ENCODE measurements around the gene SERAC1. TPM values are rescaled to one million over a fixed set of nuclear protein-coding genes. Genes with fewer than 3 reads are reported as not detected.
"Not testable (repeated sequence)": the region's sequence is repeated elsewhere in the genome, so short reads cannot be mapped to it uniquely, and the experiment has no call there.

The SERAC1 gene
- total RNA-seq, 1 donor from 2014 or later = 9.5 TPM

DNA sequence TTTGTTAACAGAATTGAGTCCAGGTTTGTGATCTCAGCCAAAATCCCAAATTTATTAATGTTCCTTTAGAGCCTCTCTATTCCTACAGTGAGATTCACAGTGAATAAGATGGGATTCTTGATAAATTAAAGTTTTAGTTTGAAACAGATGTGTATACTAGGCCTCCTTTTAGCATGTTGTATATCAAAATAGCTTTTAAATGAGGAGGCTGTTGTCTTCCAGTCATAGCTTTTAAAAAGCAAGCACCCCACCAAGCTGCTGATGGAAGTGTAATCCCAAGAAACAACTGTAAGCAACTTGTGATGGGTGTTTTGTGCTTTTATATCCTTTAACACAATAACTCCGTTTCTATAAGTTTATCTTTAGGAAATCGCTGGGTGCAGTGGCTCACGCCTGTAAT, 7.0 kb upstream of the SERAC1 start:
- DNase-seq (ENCODE audit: low read depth) = no peak
- H3K36me3 ChIP-seq (ENCODE audit: control insufficient read depth, insufficient read depth, low read length) = no peaks in the 10 kb centered on the region
- no peaks in the 10 kb centered on the region for H3K27me3 ChIP-seq (ENCODE audit: control insufficient read depth, insufficient read depth, low read length)
- H3K4me3 ChIP-seq (ENCODE audit: low read depth, low read length) = no peak overlapping the region
- TF ChIP-seq, protein P1, sequence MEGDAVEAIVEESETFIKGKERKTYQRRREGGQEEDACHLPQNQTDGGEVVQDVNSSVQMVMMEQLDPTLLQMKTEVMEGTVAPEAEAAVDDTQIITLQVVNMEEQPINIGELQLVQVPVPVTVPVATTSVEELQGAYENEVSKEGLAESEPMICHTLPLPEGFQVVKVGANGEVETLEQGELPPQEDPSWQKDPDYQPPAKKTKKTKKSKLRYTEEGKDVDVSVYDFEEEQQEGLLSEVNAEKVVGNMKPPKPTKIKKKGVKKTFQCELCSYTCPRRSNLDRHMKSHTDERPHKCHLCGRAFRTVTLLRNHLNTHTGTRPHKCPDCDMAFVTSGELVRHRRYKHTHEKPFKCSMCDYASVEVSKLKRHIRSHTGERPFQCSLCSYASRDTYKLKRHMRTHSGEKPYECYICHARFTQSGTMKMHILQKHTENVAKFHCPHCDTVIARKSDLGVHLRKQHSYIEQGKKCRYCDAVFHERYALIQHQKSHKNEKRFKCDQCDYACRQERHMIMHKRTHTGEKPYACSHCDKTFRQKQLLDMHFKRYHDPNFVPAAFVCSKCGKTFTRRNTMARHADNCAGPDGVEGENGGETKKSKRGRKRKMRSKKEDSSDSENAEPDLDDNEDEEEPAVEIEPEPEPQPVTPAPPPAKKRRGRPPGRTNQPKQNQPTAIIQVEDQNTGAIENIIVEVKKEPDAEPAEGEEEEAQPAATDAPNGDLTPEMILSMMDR (IDR thresholded peaks at IDR 0.05; ENCODE audit: insufficient read depth, low read length, poor library complexity, severe bottlenecking) = no peak

DNA sequence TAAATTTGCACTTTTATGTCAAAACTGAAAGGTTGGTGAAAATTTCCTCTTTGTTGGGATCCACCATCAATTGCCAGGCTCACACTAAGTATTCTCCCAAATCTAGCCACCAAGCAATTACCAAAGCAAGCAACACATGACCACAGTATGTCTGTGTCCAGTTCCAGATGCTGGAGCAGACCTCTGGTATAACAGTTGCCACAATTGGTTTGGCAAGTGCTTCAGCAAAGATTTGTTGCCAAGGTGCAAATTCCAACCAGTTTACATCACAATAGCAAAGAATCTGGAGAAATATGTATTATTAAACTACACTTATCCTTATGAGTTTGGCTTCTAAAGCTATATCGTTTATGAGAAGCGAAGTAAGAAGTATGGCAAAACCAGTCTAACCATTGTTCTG, 6.5 kb upstream of the SERAC1 start:
- Histone ChIP-seq H3K4me3 (ENCODE audit: low read depth, low read length) (no peak overlapping the region), H3K36me3 (ENCODE audit: control insufficient read depth, insufficient read depth, low read length) (no peaks in the 10 kb centered on the region), H3K27me3 (ENCODE audit: control insufficient read depth, insufficient read depth, low read length) (no peaks in the 10 kb centered on the region)
- TF ChIP-seq, protein P1 (IDR thresholded peaks at IDR 0.05; ENCODE audit: insufficient read depth, low read length, poor library complexity, severe bottlenecking) = no peak
- DNase-seq (ENCODE audit: low read depth) = no peak

DNA sequence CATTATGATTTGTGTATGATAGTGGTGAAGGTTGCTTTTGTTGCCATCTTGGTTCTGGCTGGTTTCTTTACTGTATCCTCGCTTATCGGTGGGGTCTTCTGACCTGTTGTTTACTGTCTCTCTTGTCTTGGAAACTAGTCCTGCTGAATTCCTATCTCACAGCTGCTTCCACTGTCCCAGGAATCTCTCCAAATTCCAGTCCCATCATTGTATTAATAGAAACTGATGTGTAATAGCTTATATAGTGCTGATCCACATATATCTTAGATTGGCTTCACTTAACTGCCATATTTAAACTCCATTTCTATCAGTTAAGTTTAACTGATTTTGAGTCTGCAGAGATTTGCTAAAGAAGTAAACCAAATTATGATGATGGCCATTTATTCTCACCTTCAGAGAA, 6.0 kb upstream of the SERAC1 start:
- H3K36me3 ChIP-seq (ENCODE audit: control insufficient read depth, insufficient read depth, low read length) = no peaks in the 10 kb centered on the region
- no peak overlapping the region for H3K4me3 ChIP-seq (ENCODE audit: low read depth, low read length)
- TF ChIP-seq, protein P1 (IDR thresholded peaks at IDR 0.05; ENCODE audit: insufficient read depth, low read length, poor library complexity, severe bottlenecking) = no peak

DNA sequence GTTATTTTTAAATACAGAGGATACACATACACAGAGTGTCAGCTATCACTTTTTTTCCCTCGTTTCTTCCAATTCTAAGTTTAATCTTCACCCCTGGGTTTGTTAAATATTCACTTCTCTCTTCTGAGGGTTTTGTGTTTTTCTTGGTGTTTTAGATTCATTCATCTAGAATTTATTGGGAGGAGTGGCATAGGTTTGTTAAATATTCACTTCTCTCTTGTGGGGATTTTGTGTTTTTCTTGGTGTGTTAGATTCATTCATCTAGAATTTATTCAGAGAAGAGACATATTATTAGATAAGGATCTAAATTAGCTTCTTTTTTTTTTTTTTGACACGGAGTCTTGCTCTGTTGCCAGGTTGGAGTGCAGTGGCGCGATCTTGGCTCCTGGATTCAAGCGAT, 3.9 kb upstream of the SERAC1 start:
- DNase-seq (ENCODE audit: low read depth) = no peak
- no peaks in the 10 kb centered on the region for H3K27me3 ChIP-seq (ENCODE audit: control insufficient read depth, insufficient read depth, low read length)
- no peak overlapping the region for H3K4me3 ChIP-seq (ENCODE audit: low read depth, low read length)
- no peaks in the 10 kb centered on the region for H3K36me3 ChIP-seq (ENCODE audit: control insufficient read depth, insufficient read depth, low read length)
- TF ChIP-seq, protein P1 (IDR thresholded peaks at IDR 0.05; ENCODE audit: insufficient read depth, low read length, poor library complexity, severe bottlenecking) = no peak

More for the DNA sequence above, 6.0 kb upstream of the SERAC1 start:
- no peak for DNase-seq (ENCODE audit: low read depth)
- no peaks in the 10 kb centered on the region for H3K27me3 ChIP-seq (ENCODE audit: control insufficient read depth, insufficient read depth, low read length)

DNA sequence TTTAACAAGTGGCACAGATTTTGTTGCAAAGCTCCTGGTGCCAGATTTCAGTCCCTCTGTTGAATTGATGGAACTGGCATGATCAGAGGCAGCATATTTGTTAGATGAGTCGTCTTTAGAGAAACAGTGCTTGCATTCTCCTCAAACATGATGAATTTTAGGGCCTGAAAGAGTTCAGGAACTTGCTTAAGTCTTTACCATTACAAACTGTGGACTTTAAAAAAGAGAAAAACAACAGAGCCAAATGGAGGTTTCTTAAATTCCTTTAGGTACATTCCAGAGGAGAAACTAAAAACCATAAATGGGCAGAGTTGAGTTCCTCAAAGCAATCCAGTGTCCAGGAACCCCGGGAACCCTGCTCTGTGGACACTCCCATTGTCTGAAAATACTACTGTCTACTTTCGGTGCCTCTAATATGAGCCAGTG, 2.6 kb upstream of the SERAC1 start:
- Histone ChIP-seq H3K27me3 (ENCODE audit: control insufficient read depth, insufficient read depth, low read length) (no peaks in the 10 kb centered on the region), H3K36me3 (ENCODE audit: control insufficient read depth, insufficient read depth, low read length) (no peaks in the 10 kb centered on the region), H3K4me3 (ENCODE audit: low read depth, low read length) (no peak overlapping the region)
- TF ChIP-seq, protein P1 (IDR thresholded peaks at IDR 0.05; ENCODE audit: insufficient read depth, low read length, poor library complexity, severe bottlenecking) = no peak
- peak; percentile 78 for DNase-seq (ENCODE audit: low read depth)

DNA sequence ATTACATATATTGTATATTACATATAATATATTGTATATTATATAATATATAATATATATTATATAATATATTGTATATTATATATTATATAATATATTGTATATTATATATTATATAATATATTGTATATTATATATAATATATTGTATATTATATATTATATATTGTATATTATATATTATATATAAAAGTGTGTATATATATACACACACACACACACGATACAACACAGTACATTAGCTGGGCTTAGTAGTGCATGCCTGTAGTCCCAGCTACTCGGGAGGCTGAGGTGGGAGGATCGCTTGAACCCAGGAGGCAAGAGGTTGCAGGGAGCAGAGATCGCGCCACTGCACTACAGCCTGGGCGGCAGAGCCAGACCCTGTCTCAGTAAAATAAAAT, 1.6 kb upstream of the SERAC1 start:
- not testable (repeated sequence) for DNase-seq (ENCODE audit: low read depth); H3K4me3 ChIP-seq (ENCODE audit: low read depth, low read length)

More for the DNA sequence above, 1.6 kb upstream of the SERAC1 start:
- H3K27me3 ChIP-seq (ENCODE audit: control insufficient read depth, insufficient read depth, low read length); H3K36me3 ChIP-seq (ENCODE audit: control insufficient read depth, insufficient read depth, low read length): not testable (repeated sequence)
